Middle frontal gyrus (tissue), 1 donor: Measurements from ENCODE around the gene CDK6.

Experiments used
- DNase-seq: peaks from one replicate; pipeline ENCODE4 v3.0.0-alpha.2; 2015; ENCODE audit warnings: low spot score; ENCODE audit errors: extremely low spot score

CDK6 gene

DNA sequence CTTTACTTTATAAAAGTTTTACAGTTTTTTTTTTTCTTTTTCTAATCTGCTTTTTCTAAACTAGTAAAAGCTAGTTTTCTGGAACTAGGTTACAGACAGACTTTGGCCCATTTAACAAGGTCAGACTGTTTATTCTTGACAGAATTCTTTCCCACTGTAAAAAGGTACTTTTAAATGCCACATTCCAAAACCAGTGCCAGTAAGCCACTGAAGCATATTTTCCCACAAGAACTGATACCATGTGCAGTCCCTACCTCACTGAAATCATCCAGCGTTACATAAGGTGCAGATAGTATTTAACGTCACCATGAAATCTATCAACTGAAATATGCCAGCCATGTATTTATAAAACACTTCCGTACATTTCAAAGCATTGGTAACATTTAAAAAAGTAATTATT, 121.6 kb downstream of the CDK6 start:
- DNase-seq, result no peak

DNA sequence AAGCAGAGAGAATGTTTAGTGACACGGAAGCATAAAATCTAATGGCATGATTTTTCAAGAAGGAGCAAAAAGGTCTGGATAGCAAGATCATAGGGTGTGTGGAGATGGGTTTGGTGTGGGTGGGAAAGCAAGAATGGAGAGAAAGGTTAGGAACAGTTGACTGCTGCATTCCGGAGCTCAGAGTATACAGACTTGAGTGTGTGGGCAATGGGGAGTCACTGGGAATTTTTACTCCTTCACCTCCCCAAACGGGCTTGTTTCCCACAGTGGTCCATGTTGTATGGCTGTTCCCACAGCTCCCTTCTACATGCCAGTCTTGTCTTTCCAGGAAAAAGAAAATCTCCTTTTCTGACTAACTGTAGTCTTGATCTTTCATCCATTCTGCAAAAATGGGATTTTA, 122.1 kb downstream of the CDK6 start:
- no peak for DNase-seq

DNA sequence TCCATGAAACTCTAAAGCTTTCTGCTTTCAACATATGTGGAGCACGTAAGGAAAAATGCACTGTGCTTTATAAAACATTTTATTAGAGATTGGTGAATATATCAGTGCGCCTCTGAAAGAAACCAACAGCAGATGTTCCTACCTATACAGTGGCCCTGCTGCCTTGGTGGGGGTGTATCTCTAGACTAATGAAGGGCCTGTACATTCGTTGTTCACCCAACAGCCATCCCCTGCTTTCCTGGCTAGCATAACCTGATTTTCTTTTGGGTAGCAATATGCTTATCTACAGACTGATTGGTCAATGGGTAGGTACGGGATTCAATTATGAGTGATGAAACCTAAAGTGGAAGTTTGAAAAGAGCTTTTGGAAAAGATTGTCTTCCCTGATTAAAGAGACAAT, 126.5 kb downstream of the CDK6 start:
- DNase-seq, result no peak

DNA sequence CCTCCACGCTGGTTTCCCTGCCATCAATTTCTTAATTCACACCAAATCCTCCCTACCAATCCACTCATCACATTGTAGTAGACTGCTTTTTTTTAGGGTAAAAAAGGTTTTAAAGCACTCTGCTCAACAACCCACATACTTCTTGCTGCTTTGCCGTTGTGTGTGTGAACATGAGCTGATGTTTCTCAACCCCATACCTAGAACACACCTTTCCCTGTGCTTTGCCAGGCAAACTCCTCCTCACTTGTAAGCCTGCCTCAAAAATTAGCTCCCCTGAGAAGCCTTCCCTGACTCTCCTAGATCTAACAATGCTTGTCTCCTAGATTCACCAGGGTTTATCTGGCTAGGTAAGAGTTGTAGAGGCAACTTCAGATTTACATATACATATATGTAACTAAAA, 127.2 kb downstream of the CDK6 start:
- DNase-seq, result no peak

DNA sequence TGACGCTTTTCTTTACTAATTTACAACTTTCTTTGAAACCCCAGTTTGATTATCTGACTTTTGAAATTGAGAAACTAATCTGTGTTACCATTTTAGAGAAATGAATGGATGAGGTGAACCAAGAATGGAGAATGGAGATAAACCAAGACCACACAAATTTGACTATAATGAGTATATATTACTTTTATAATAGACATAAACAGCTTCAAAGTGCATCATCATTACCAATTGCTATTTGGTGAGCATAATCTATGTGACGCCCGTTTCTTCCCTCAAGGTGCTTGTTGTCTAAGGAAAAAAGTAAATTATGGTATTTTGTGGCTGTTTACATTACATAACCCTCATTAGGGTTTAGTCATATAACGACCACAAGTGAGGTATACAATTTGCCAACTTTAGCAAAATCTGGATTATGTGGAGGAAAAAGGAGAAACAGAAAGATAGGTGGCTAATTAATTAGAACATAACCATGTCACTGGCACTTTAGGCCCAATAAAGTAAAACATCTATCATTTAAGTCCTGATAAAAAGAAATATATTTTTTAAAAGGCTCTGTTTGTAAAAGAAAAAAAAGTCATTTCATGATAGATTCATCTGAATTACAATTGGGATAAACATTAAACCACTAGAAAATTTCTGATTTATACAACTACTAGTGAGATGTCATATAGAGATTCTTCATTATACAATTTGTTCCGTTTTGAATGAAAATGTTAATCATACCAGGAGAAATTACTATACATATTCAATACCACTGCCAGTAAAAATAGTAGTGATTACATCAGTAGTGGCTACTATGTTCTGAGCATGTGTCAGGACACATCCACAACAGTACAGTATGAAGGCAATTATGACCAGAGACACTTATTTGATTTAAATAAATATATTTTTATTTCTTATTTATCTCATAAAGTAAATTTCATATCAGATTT, 128.0 kb downstream of the CDK6 start:
- no peak for DNase-seq

DNA sequence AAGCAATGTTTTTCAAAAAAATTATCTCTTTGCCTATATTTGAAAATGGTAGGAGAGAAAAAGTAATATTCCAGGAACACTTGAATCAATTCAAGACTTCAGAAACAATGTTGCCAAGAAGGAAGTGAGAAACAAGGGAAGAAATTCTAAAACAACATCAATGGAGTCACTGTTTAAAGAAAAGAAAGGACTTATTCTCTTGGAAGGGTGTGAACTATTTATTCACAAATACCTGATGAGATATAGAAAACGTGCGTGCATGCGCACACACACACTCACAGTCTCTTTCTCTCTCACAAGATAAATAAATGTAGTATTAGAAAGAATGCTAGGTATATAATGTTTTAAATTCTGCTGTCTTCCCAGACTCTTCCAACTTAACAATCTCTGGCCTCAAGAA, 128.9 kb downstream of the CDK6 start:
- no peak for DNase-seq

DNA sequence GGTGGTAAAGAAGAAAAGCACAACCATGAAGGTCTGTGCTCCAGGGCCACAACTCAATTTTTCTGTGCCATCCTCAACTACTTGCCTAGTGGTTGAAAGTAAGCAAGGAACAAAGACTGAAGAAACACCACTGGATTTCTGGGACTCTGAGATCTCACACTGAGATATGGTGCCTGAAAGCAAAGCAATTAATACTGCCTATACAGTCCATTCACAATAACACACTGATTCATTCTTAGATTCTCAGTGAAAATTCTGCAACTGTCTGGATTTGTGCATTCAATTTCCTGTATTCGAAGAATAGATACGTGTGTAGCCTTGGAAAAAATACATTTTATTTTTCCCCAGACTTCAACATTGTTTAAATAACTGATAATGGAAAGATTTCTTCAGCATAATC, 129.8 kb downstream of the CDK6 start:
- DNase-seq, result no peak

DNA sequence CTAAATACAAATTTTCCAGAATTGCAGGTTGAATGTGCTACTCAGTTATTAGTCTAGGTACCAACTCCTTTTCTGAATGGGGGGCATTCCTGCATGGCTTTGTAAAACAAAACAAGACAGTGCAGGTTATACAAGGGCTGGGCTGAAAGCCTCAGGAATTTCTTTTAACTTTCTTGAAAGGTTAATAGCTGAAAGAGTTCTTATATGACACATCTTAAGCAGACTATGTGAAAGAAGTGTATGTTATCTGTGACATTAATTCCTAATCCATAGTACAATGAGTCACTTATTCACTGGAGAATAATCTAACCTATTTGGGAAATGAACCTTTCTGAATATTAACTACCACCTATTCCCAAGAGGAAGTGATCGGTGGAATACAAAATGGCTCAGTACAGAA, 130.5 kb downstream of the CDK6 start:
- no peak for DNase-seq

DNA sequence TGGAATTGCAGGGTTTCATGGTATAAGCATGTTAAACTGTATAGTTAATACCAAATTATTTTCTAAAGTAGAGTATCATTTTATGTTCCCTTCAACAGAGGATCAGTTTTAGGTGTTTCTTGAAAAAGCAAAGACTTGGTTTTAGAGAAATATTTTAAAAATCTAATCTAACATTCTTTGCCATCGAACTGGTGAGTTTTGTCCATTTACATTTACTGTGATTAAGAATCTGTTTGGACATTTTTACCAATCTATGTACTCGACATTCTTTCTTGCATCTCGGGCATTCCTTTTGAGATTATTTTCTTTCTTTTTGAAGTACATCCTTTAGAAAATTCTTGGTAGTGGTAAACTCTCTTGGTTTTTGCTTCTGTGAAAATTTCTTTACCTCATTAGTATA, 131.5 kb downstream of the CDK6 start:
- no peak for DNase-seq

DNA sequence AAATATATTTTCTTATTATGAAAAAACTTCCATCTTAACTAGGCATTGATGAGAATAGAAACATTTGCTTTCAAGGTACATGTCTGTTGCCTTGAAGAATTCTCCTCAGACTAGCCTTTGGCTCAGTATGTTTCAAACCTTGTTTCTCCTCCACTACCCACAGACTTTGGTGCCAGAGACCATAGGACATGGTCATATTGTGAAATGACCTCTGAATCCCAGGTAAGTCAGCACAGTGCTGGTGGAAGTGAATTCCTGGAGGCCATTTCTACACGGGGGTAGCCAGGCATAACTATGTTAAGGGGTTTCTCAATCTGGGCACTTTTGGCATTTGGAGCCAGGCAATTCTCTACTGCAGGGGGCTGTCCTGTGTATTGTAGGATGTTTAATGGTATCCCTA, 133.8 kb downstream of the CDK6 start:
- no peak for DNase-seq

DNA sequence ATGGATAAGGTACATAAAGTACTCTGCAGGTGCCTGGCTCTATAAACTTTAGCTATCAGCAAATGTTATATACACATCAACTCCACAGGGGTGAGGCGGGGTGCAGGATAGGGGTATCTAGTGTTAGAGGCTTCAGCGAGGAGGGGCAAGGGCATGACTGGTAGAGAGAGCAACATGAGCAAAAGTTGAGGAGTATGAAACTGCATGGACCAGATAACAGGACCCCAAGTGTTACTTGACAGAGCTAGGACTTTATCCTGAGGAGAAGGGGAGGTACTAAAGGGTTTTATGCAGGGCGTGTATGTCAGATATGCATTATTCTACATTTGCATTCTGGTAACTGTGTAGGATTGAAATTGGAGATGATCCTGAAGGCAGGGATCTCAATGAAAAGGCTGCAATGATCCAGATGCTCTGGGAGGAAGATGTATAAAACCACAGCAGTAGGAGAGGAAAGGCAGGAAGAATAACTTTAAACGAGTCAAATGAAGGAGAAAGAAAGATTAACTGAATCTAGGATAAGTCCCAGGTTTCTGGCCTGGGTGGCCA, 136.3 kb downstream of the CDK6 start:
- DNase-seq, result no peak

DNA sequence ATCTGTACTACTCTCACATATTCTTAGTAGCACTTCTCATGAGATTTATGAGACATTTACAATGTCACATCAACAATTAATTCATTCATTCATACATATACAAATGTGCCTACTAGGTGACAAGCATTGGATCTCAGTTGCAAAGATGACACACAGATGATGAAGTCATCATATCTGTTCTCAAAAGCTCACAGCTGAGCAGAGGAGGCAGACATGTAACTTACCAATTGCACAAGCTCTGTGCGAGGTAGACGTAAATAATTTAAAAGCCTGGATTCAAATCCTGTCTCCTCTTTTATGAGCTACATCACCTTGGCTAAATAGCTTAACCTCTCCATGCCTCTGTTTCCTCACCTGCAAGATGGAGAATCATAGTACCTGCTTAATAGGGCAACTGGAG, 136.8 kb downstream of the CDK6 start:
- DNase-seq, result no peak

DNA sequence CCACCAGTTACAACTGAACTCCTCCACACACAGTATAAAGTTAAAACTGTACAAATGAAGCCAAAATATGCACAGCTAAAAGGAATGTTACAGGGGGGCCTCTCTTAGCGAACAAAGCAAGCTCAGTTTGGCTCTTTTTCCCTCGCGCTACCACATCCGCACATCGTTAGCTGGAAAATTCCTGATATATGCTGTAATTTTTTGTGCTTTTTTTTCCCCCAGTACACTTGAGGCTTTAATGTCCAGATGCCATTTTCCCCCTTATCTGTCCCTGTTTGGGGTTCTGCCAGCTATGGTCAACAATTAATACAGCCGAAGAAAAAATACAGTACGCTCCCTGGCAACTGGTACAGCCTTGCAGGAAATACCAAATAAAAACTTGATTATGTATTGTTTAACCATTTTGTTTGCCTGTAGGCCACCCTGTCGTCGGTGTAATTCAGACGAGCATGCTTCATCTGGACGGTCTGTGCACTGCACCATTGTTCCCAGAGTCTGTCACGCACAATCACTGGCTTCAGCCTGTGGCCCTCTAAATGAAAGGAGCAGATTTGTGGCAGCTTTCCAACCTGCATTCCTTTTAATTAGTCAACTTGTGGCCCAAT, 138.0 kb downstream of the CDK6 start:
- DNase-seq, result no peak

DNA sequence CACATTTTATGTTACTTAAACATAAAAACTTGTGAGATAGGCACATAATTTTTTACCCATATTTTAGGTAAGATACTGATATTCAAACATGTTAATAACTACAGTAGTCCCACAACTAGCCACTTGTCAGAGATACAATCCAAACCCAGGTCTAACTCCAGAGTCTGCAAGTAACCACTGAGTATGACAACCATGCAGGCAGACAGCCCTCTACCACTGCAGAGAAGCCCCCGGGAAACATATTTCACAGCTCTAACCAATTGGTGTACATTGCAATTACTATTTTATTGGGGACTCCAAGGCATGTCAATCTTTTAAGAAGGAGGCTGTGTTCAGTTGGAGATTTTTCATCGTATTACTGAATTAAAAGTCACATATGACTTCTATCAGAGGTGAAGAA, 139.0 kb downstream of the CDK6 start:
- DNase-seq, result no peak

DNA sequence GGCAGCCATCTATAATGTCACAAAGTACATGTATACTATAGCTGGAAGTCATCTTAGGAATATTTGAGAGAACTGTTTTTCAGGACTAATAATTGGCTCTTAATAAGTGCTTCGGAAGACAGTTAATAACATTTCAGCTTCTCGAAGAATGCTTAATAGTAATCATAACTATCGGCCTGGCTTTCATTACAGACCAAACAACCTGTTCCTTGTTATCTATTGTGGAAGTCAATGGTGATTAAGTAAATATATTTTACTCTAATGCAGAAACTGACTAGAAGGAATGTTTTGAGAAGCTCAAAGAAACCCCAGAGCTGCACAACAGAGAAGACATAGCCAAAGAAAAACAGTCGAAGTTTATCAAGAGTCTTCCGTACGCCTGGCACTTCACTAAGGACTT, 139.4 kb downstream of the CDK6 start:
- no peak for DNase-seq

DNA sequence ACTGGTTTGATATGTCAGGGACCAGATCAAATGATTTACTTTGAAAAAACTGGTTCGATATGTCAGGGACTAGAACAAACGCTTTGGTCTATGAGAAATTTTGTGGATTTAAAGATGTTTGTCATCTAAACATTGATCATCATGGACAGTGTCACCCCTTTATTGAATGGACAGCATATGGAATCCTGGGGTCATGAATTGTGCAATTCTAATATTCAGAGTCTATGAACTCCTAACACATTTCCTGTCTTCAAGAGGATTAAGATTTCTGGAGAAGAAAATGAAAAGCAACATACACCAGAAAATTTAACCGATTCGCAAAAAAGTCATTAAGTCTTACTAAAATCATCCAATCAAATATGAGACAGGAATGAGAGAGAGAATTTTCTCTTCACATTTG, 139.8 kb downstream of the CDK6 start:
- DNase-seq, result no peak

DNA sequence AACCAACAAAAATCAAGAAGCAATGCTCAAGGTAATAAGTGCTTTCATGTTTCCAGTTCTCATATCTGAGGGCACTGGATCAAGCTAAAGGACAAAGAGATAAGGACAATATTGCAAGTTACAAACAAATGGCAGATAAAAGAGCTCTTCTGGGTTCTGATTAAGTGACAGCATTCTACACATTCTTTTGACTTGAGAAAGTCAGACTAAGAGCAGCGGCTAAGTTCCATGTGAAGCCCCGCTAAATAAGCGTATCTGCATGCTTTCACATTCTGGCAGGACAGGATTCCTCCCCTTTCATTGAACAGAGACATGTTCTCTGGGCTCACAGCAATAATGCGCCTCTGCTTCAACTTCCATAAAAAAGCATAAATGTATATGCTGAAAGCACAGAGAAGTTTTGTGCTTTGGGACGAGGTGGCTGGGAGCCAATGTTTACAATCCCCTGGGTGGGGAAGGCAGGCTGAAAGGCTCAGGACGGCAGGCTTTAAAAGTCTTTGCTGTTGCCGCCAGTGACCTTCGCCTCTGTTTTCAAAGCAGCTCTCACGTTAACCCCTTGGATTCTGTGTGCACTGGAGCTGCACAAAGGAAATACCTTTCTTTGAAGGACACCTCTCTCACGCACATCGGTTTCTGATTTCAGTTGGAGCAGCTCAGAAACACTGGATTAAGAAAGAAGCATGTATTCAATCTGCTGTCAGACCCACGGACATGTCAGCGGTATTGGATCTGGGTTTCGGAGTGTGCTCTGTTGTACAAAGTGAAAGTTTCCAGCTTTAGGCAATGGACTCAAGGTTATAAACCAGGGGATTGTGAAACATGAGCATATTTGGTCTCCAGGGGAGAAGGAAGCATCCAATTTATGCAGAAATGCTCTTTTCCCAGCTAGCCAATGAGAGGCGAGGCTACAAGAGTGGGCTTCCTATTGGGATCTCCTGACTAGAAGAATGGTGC, 140.8 kb downstream of the CDK6 start:
- no peak for DNase-seq

DNA sequence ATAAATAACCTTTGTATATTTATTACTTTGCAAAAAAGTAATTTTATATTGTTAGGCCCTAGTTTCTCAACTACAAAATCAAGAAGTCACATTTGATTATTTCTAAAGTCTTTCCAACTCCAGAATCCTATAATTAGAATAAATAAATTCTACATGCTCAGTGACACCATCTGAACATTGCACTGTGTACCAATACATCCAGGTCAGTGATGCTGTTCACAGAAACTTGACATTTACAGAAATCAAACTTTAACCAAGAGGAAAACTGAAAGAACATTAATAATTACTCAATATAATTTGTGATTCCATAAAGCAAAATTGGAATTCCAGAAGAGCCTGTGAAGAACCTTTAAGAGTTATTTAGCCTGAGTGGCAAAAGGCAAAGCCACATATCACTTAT, 142.2 kb downstream of the CDK6 start:
- no peak for DNase-seq

DNA sequence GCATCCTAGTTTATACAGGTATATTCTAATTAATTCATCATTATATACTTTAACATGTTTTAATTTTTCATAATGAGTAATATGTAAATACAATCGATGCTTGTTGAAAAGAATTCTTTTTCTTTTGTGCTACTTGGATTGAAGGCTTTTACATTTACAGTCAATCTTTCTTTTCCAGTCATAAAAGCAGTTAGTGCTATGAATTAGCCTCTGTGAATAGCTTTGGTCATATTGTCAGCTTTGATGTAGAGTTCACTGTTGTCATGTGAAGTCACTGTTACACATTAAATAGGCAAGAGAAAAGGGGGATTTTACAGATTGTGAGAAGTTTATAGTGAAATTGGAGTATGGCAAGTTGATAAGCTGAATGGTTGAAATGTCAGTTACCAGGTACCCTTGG, 142.9 kb downstream of the CDK6 start:
- no peak for DNase-seq

DNA sequence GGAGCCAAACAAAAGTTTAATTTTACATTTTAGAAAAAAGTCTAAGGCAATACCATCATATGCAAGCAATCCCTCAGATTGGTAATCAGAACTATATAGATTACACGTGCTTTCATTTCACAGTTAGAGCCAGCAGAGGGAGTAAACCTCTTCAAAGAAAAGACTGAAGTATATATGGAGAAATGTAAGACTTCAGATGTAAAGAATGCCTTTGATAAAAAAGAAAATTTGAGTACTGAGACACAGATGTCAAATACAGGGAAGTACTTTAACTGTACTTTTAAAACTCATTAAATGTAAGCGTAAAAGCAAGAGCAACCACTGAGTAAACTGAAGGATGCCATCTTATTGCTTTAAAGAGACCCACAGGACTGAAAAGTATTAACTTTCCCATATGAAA, 144.8 kb downstream of the CDK6 start:
- peak; percentile 53 for DNase-seq

DNA sequence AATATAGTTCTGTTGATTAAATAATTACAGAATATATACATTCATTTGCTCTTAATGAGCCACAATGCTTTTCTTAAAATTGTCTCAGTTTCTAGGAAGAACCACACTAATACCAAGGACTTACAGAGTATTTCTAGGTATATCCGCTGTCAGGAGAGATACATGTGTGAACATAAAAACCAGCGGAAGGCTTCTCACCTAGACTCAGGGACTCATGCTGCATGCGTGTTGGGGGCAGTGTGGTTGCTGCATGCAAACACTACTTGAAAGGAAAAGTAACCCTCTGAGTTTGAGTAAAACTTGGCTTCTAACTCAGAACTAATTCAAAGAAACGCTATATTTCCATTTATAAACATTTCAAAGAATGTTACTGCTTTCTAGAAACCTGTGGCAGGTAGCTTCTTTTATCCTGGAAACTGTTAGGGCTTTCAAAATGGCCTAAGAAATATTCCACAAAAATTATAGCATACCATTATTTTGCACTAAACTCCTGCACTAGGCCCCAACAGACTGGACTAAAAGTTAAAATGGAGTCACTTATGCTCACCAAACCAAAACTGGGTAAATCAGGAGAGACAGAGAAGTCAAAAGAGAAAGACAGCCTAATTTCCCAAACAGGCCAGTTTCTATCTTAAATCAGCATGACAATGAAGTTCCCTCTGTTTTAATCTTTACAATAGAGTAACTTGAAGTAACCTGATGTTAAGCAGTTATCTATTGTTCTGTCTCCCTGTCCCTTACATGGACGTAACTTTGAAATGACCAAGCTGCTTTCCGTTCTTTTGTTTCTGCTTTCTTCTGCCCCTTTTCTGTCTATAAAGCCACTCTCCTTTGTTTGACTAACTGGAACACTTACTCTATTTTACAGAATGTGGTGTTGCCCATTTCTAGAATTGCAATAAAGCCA, 151.0 kb downstream of the CDK6 start:
- DNase-seq, result no peak
